H9 (cell line): ENCODE measurements around the gene L1CAM. TPM values are rescaled to one million over a fixed set of nuclear protein-coding genes. Genes with fewer than 3 reads are reported as not detected.

Experiments
- DNase-seq: peaks from one replicate; pipeline ENCODE4 v3.0.0-alpha.2; 2017
- H2AFZ ChIP-seq: one replicate; pipeline ENCODE4 v1.6.1; 2013; ENCODE audit warnings: mild to moderate bottlenecking, low read length, control low read depth, moderate library complexity
- H2AK5ac ChIP-seq: 2 replicates; pipeline ENCODE4 v1.6.1; 2013; ENCODE audit warnings: low read length, control low read depth, mixed read lengths; ENCODE audit not compliant: insufficient read length
- H2BK120ac ChIP-seq: one replicate; pipeline ENCODE4 v1.6.1; 2013; ENCODE audit warnings: low read depth, mild to moderate bottlenecking, low read length, control low read depth, inconsistent platforms; ENCODE audit not compliant: poor library complexity, severe bottlenecking
- H2BK12ac ChIP-seq: 2 replicates; pipeline ENCODE4 v1.6.1; 2013; ENCODE audit warnings: low read length, control low read depth, mixed read lengths, low read depth; ENCODE audit not compliant: insufficient read length
- H2BK15ac ChIP-seq: 2 replicates; pipeline ENCODE4 v1.6.1; 2013; ENCODE audit warnings: low read depth, low read length, control low read depth
- H2BK20ac ChIP-seq: one replicate; pipeline ENCODE4 v1.6.1; 2013; ENCODE audit warnings: low read depth, mild to moderate bottlenecking, low read length, control low read depth, inconsistent platforms; ENCODE audit not compliant: poor library complexity, severe bottlenecking
- H2BK5ac ChIP-seq: 2 replicates; pipeline ENCODE4 v1.6.1; 2013; ENCODE audit warnings: low read length, control low read depth, mixed read lengths; ENCODE audit not compliant: insufficient read length
- H3K14ac ChIP-seq: 2 replicates; pipeline ENCODE4 v1.6.1; 2013; ENCODE audit warnings: low read length, control low read depth; ENCODE audit not compliant: insufficient read depth
- H3K18ac ChIP-seq: 2 replicates; pipeline ENCODE4 v1.6.1; 2013; ENCODE audit warnings: low read depth, mild to moderate bottlenecking, mixed read lengths, low read length, control low read depth; ENCODE audit not compliant: insufficient read length
- H3K23ac ChIP-seq: 2 replicates; pipeline ENCODE4 v1.6.1; 2013; ENCODE audit warnings: low read length, control low read depth, mixed read lengths, low read depth; ENCODE audit not compliant: insufficient read length
- H3K23me2 ChIP-seq: 2 replicates; pipeline ENCODE4 v1.6.1; 2013; ENCODE audit warnings: low read depth, mild to moderate bottlenecking, mixed read lengths, low read length, control low read depth; ENCODE audit not compliant: insufficient read length, poor library complexity, severe bottlenecking
- H3K27ac ChIP-seq: 2 replicates; pipeline ENCODE4 v1.5.1; 2013; ENCODE audit warnings: low read length, control low read depth, mixed read lengths, low read depth; ENCODE audit not compliant: insufficient read length
- H3K27me3 ChIP-seq: 2 replicates; pipeline ENCODE4 v1.6.1; 2013; ENCODE audit warnings: low read length, control low read depth, inconsistent platforms; ENCODE audit not compliant: insufficient read depth
- H3K4ac ChIP-seq: 2 replicates; pipeline ENCODE4 v1.6.1; 2013; ENCODE audit warnings: low read depth, mild to moderate bottlenecking, control low read depth, inconsistent platforms, low read length, moderate library complexity
- H3K4me1 ChIP-seq: 2 replicates; pipeline ENCODE4 v1.6.1; 2013; ENCODE audit warnings: low read length, control low read depth, inconsistent platforms; ENCODE audit not compliant: insufficient read depth
- H3K4me2 ChIP-seq: 2 replicates; pipeline ENCODE4 v1.6.1; 2013; ENCODE audit warnings: low read length, control low read depth, mixed read lengths; ENCODE audit not compliant: insufficient read length, insufficient read depth
- H3K56ac ChIP-seq: 2 replicates; pipeline ENCODE4 v1.6.1; 2013; ENCODE audit warnings: low read depth, mild to moderate bottlenecking, mixed read lengths, low read length, control low read depth; ENCODE audit not compliant: insufficient read length
- H3K79me1 ChIP-seq: 2 replicates; pipeline ENCODE4 v1.6.1; 2013; ENCODE audit warnings: low read depth, mild to moderate bottlenecking, moderate library complexity, low read length, control low read depth, inconsistent platforms; ENCODE audit not compliant: insufficient read depth, poor library complexity, severe bottlenecking
- H3K79me2 ChIP-seq: 2 replicates; pipeline ENCODE4 v1.6.1; 2013; ENCODE audit warnings: low read length, control low read depth, inconsistent platforms; ENCODE audit not compliant: insufficient read depth
- H3K9ac ChIP-seq: 2 replicates; pipeline ENCODE4 v1.6.1; 2013; ENCODE audit warnings: low read length, control low read depth, mixed read lengths; ENCODE audit not compliant: insufficient read length; ENCODE audit errors: extremely low read depth
- H3K9me3 ChIP-seq: one replicate; pipeline ENCODE4 v1.6.1; 2013; ENCODE audit warnings: low read depth, low read length, inconsistent platforms; ENCODE audit not compliant: control insufficient read depth
- H3T11ph ChIP-seq: one replicate; pipeline ENCODE4 v1.6.1; 2013; ENCODE audit warnings: mild to moderate bottlenecking, low read length, control low read depth, inconsistent platforms
- H4K20me1 ChIP-seq: one replicate; pipeline ENCODE4 v1.6.1; 2013; ENCODE audit not compliant: control insufficient read depth, insufficient read length, insufficient read depth
- H4K5ac ChIP-seq: 2 replicates; pipeline ENCODE4 v1.6.1; 2013; ENCODE audit warnings: low read depth, mild to moderate bottlenecking, mixed read lengths, low read length, control low read depth; ENCODE audit not compliant: insufficient read length
- H4K8ac ChIP-seq: replicated peaks from 2 replicates; pipeline ENCODE4 v1.6.1; 2013; ENCODE audit warnings: low read length, control low read depth, mixed read lengths, low read depth; ENCODE audit not compliant: insufficient read length
- H4K91ac ChIP-seq: 2 replicates; pipeline ENCODE4 v1.6.1; 2013; ENCODE audit warnings: low read depth, mild to moderate bottlenecking, moderate library complexity, mixed read lengths, low read length, control low read depth; ENCODE audit not compliant: insufficient read length
- H3K27ac Mint-ChIP-seq, 3 experiments: 2 replicates in 2 of 3; 3 replicates in 1 of 3; pipeline ENCODE4 v1.8.0; 2020 to 2021; ENCODE audit warnings: mixed read lengths in 3 of 3, mild to moderate bottlenecking in 1 of 3, moderate library complexity in 1 of 3
- H3K27me3 Mint-ChIP-seq: 2 replicates; pipeline ENCODE4 v1.8.0; 2021; ENCODE audit warnings: low read depth, mild to moderate bottlenecking, moderate library complexity, mixed read lengths
- H3K36me3 Mint-ChIP-seq, 3 experiments: 2 replicates in 2 of 3; 3 replicates in 1 of 3; pipeline ENCODE4 v1.8.0; 2020 to 2021; ENCODE audit warnings: low read depth in 3 of 3, mixed read lengths in 3 of 3; ENCODE audit not compliant: insufficient read depth in 1 of 3
- H3K4me1 Mint-ChIP-seq, 2 experiments: 2 replicates each; pipeline ENCODE4 v1.8.0; 2020; ENCODE audit warnings: mixed read lengths in 2 of 2
- H3K4me3 Mint-ChIP-seq, 2 experiments: 2 replicates in 1 of 2; 3 replicates in 1 of 2; pipeline ENCODE4 v1.8.0; 2020 to 2021; ENCODE audit warnings: mild to moderate bottlenecking in 2 of 2, mixed read lengths in 2 of 2, moderate library complexity in 1 of 2
- H3K9me3 Mint-ChIP-seq, 2 experiments: 2 replicates in 1 of 2; 3 replicates in 1 of 2; pipeline ENCODE4 v1.8.0; 2020; ENCODE audit warnings: mild to moderate bottlenecking in 2 of 2, mixed read lengths in 2 of 2, moderate library complexity in 1 of 2
- CTCF ChIP-seq: fragments of 200-600 bp; sonication (generic); conservative IDR thresholded peaks from 3 replicates; pipeline ENCODE4 v1.8.0; 2021; ENCODE audit warnings: antibody characterized with exemption, mild to moderate bottlenecking
- WGBS: extraction: QIAGEN DNeasy Blood & Tissue Kit; methylation state at CpG from one replicate; pipeline ENCODE4 v1.1.7; 2013; ENCODE audit warnings: missing lambda C conversion rate, low lambda C conversion rate, mixed read lengths; ENCODE audit not compliant: insufficient read length; ENCODE audit errors: extremely low coverage; 5-methylcytosine and 5-hydroxymethylcytosine counted together
- total RNA-seq: library from RNA; stranded (reverse); gene quantifications from 2 replicates; pipeline ENCODE4 v1.2.1, GENCODE V29; 2021

L1CAM gene
- total RNA-seq, 1 experiment from 2014 or later: 22.7 TPM

- Histone ChIP-seq H2BK20ac (no peak overlapping the region), H3K4ac (no peak overlapping the region), H3K4me2 (peak overlapping the region; percentile 14), H4K91ac (no peak overlapping the region), H2BK5ac (no peak overlapping the region), H3T11ph (no peak overlapping the region), H4K20me1 (no peaks in the 10 kb centered on the region), H3K9ac (no peak overlapping the region), H2BK12ac (no peak overlapping the region), H4K8ac (no peak overlapping the region), H3K27ac (peak overlapping the region; percentile 83), H3K23ac (no peak overlapping the region), H3K56ac (no peak overlapping the region), H3K4me1 (no peaks in the 10 kb centered on the region; the same call in 1 of the 2 replicates), H2BK120ac (no peak overlapping the region), H2BK15ac (no peak overlapping the region), H3K23me2 (no peaks in the 10 kb centered on the region), H3K79me2 (no peaks in the 10 kb centered on the region), H3K18ac (no peak overlapping the region), H2AK5ac (no peak overlapping the region), H4K5ac (no peak overlapping the region), H3K27me3 (no peaks in the 10 kb centered on the region), H3K9me3 (peaks cover 8% of the 10 kb centered on the region), H3K79me1 (no peaks in the 10 kb centered on the region), H2AFZ (no peak overlapping the region), H3K14ac (no peak overlapping the region)
- DNase-seq: peak; percentile 68
- H3K36me3 Mint-ChIP-seq: peaks cover 2 to 4% (median 2%) of the 10 kb centered on the region in 3 experiments; a peak in 4 of 7 replicates
- peak overlapping the region; percentile 15 to 50; a peak in 3 of 5 replicates for H3K4me3 Mint-ChIP-seq
- H3K27me3 Mint-ChIP-seq: peaks cover 4% of the 10 kb centered on the region
- no peak for TF ChIP-seq CTCF
- H3K27ac Mint-ChIP-seq: peak overlapping the region; percentile 86 to 98 (median 90)
- H3K4me1 Mint-ChIP-seq: peaks cover 45 to 47% of the 10 kb centered on the region in 2 experiments
- H3K9me3 Mint-ChIP-seq: peaks cover 48 to 63% of the 10 kb centered on the region in 2 experiments
- whole genome bisulfite sequencing: no CpG with 5 or more reads among the region's 6 CpGs
Observed at GRCh38 chrX:153845195-153845594, 40.8 kb downstream of the L1CAM start.
